BE2C (cell line): Measurements from ENCODE around the gene STX3.

Source experiments
- DNase-seq: peaks from one replicate; pipeline ENCODE4 v3.0.0-alpha.2; 2020
- H3K27me3 ChIP-seq: fragments of 250-450 bp; sonication (Bioruptor Pico); 2 replicates; pipeline ENCODE4 v1.5.1; 2020; ENCODE audit warnings: mild to moderate bottlenecking
- H3K36me3 ChIP-seq: fragments of 250-450 bp; sonication (Bioruptor Pico); 2 replicates; pipeline ENCODE4 v1.5.1; 2020; ENCODE audit warnings: mild to moderate bottlenecking
- H3K4me1 ChIP-seq: fragments of 250-450 bp; sonication (Bioruptor Pico); 2 replicates; pipeline ENCODE4 v1.5.1; 2020
- H3K4me3 ChIP-seq: 2 replicates; pipeline ENCODE4 v1.5.1; 2011; ENCODE audit warnings: low read depth, low read length
- H3K9me3 ChIP-seq: fragments of 250-450 bp; sonication (Bioruptor Pico); 2 replicates; pipeline ENCODE4 v1.5.1; 2020
- TF ChIP-seq, protein P1 (sequence below): IDR thresholded peaks from 2 replicates; pipeline ENCODE4 v1.5.1; 2012; ENCODE audit warnings: mild to moderate bottlenecking, low read depth, low read length

Gene STX3

DNA sequence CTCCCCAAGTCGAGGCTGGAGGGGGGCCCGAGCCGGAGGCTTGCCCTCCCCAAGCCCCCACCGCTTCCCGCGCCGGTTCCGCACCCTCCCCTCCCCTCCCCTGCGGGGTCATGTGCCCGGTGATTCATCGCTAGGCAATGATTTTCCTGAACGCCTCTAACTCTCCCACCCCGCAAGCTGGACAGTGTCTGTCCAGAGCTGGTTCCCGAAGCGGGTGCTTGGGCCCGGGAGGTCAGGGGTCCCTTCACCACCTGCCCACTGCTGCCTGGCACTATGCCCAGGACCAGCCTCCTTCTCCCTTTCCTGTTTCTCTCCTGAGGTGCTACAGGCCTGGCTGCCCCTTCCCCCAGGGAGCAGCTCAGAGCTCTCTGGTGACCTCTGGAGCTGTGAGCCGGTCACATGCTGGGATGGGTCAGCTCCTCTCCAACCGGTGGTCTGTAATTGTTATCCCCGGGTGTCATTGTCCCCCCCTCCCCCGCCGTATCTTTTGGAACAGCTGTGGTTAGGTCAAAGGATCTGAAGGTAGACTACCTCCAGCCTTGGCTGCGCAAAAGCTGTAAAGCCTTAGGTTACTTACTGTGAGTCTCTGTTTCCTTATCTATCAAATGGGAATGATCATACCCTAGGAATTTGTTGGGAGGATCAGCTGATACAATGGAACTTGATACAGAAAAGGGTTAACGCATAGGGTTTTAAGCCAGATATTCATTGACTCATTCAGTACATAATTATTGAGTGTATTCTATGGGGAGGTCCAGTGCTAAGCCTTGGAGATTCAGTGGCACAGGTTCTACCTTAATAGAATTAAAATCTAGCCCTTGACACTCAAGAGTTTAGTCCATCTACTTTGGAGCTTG lies 753 bp downstream of the STX3 start:
- peak overlapping the region; percentile 24 for H3K4me3 ChIP-seq
- TF ChIP-seq, protein P1, sequence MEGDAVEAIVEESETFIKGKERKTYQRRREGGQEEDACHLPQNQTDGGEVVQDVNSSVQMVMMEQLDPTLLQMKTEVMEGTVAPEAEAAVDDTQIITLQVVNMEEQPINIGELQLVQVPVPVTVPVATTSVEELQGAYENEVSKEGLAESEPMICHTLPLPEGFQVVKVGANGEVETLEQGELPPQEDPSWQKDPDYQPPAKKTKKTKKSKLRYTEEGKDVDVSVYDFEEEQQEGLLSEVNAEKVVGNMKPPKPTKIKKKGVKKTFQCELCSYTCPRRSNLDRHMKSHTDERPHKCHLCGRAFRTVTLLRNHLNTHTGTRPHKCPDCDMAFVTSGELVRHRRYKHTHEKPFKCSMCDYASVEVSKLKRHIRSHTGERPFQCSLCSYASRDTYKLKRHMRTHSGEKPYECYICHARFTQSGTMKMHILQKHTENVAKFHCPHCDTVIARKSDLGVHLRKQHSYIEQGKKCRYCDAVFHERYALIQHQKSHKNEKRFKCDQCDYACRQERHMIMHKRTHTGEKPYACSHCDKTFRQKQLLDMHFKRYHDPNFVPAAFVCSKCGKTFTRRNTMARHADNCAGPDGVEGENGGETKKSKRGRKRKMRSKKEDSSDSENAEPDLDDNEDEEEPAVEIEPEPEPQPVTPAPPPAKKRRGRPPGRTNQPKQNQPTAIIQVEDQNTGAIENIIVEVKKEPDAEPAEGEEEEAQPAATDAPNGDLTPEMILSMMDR = no peak
- peak; percentile 3 for DNase-seq
- H3K4me1 ChIP-seq = no peaks in the 10 kb centered on the region
- H3K27me3 ChIP-seq = peaks cover 16% of the 10 kb centered on the region
- no peaks in the 10 kb centered on the region for H3K36me3 ChIP-seq
- no peaks in the 10 kb centered on the region for H3K9me3 ChIP-seq

DNA sequence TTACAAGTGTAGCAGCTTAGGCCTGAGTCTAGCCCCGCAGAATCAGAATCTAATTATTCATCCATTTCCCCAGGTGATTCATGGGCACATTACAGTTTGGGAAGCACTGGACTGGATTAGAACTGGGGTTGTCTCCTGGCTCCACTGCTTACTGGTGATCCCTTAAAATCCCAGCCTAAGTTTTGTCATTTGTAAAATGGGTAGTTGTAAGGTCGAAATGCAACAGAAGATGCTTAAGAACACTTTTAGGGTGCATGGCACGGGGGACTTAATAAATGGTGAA lies 1.3 kb downstream of the STX3 start:
- no peak for DNase-seq

DNA sequence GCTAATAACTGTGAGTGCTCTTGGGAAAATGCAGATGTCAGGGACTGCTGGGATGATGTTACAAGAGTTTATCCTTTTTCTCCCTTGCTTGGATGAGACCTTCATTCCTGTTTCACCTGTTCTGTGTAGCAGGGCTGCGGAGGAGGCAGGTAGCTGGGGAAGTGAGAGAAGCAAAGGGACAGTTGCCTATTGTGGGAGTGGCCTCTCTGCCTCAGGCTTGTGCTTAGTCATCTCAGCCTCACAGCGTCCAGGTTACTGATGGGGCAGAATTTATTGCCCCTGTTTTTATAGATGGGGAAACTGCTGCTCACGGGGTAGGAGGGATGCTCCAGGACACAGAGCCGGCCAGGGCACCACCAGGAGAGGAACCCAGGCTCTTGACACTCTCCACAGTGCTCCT lies 1.7 kb downstream of the STX3 start:
- Histone ChIP-seq H3K4me1 (no peaks in the 10 kb centered on the region), H3K4me3 (no peak overlapping the region), H3K36me3 (no peaks in the 10 kb centered on the region), H3K27me3 (peaks cover 16% of the 10 kb centered on the region), H3K9me3 (no peaks in the 10 kb centered on the region)
- no peak for DNase-seq
- TF ChIP-seq, protein P1 = no peak

More for the DNA sequence above, 1.3 kb downstream of the STX3 start:
- no peak overlapping the region for H3K4me3 ChIP-seq
- H3K9me3 ChIP-seq = no peaks in the 10 kb centered on the region
- TF ChIP-seq, protein P1 = no peak
- no peaks in the 10 kb centered on the region for H3K36me3 ChIP-seq
- H3K4me1 ChIP-seq = no peaks in the 10 kb centered on the region
- H3K27me3 ChIP-seq = peaks cover 16% of the 10 kb centered on the region

DNA sequence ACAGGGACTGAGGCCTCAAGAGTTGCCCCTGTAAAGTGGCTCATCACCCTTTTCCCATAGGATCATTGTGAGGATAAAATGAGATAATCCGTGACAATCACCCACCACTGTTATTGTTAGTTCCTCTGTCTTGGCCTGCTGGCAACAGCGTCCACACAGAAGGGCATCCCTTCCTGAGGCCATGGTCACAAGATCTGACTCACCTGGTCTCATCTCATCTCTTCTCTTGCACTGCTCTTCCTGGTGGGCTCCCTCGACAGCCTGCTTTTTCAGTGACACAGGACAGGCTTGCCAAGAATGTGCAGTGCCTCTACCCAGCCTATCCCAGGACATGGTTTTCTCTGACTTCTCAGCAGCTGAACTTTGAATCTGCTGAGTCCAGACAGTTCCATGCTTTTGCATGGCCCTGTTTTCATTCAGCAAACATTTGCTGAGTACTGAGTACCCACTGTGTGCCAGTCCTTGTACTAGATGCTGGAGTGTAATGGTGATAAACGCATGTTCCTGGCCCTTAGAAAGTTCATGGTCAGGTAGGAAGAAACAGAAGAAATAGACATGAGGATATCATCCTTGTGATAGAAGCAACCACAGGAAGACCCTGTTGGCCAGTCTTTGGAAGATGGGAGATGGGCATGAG lies 3.3 kb downstream of the STX3 start:
- H3K27me3 ChIP-seq = peaks cover 16% of the 10 kb centered on the region
- TF ChIP-seq, protein P1 = no peak
- DNase-seq = no peak
- H3K36me3 ChIP-seq = no peaks in the 10 kb centered on the region
- H3K4me1 ChIP-seq = no peaks in the 10 kb centered on the region
- H3K9me3 ChIP-seq = no peaks in the 10 kb centered on the region
- no peak overlapping the region for H3K4me3 ChIP-seq

DNA sequence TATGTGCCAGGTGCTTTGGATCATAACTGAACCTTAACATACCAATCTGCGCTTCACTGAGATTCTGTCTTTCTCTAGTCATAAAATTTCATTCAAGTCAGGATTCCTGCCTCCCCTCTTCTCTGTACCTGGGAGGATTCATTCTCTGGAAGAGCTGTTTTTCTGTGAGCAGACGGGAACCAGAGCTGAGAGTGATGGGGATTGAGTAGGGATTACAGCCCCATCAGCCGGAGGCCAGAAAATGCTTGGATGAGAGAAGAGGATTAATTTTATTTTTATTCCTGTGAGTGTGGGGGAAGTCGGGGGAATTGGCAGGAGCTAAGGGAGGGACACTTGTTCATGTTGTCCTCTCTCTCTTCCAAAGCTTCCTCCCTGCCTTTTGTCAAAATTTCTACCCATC lies 4.7 kb downstream of the STX3 start:
- Histone ChIP-seq H3K4me1 (no peaks in the 10 kb centered on the region), H3K36me3 (no peaks in the 10 kb centered on the region), H3K4me3 (no peak overlapping the region), H3K9me3 (no peaks in the 10 kb centered on the region), H3K27me3 (peaks cover 8% of the 10 kb centered on the region)
- DNase-seq = no peak
- TF ChIP-seq, protein P1 = no peak

DNA sequence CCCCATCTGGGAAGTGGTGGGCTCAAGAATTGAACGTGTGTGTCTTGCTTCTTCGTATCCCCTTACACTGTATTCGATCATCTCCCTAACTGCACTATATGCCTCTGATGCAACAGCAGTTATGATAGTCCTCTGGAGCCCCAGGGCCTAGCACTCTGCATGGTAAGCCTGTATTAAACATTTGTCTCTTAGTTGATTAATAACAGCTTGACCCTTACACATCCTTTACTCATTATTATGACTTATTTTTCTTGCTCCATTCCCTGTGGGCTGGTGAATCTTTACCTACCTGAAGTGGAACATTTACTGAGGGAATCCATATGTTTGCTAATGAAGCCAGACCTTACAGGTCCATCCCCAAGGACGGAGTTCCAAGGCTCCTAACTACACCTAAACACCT lies 5.6 kb downstream of the STX3 start:
- no peaks in the 10 kb centered on the region for H3K9me3 ChIP-seq
- no peak for DNase-seq
- H3K27me3 ChIP-seq = no peaks in the 10 kb centered on the region
- no peaks in the 10 kb centered on the region for H3K36me3 ChIP-seq
- no peak overlapping the region for H3K4me3 ChIP-seq
- H3K4me1 ChIP-seq = no peaks in the 10 kb centered on the region
- TF ChIP-seq, protein P1 = no peak
